H1 (cell line): ENCODE data around the gene STK16. TPM values are rescaled to one million over a fixed set of nuclear protein-coding genes. Genes with fewer than 3 reads are reported as not detected.

ENCODE experiments used
- CTCF ChIA-PET: fragments of 300-600 bp; sonication (Branson Sonifier 250); formaldehyde crosslinking; loops from one replicate; lab custom pipeline; 2021; ENCODE audit not compliant: partially characterized antibody; lab: Charles Lee
- POLR2A ChIA-PET: fragments of 300-600 bp; sonication (Branson Sonifier 250); formaldehyde crosslinking; loops from one replicate; lab custom pipeline; 2021; ENCODE audit warnings: inconsistent platforms; ENCODE audit not compliant: partially characterized antibody; lab: Charles Lee
- DNase-seq, 2 experiments: peaks; one replicate each; pipeline versions ENCODE4 v3.0.0 to v3.0.0-alpha.2; 2010 to 2022; ENCODE audit warnings: low spot score in 2 of 2, low read depth in 1 of 2, mixed read lengths in 1 of 2
- FAIRE-seq: peaks from 2 replicates; lab custom pipeline; 2011; peaks lifted over from hg19 to GRCh38; lab: Jason Lieb, UNC
- H2AFZ ChIP-seq: 2 replicates; pipeline ENCODE4 v1.8.1; 2012; ENCODE audit warnings: low read length, inconsistent platforms
- H2AK5ac ChIP-seq: 2 replicates; pipeline ENCODE4 v1.6.1; 2013; ENCODE audit warnings: low read depth, low read length
- H2BK120ac ChIP-seq: replicated peaks from 2 replicates; pipeline ENCODE3; 2013; ENCODE audit warnings: low read depth, low read length, inconsistent platforms
- H2BK12ac ChIP-seq: 2 replicates; pipeline ENCODE4 v1.6.1; 2013; ENCODE audit warnings: low read depth, low read length
- H2BK15ac ChIP-seq: 2 replicates; pipeline ENCODE4 v1.6.1; 2013; ENCODE audit warnings: low read length
- H2BK20ac ChIP-seq: 2 replicates; pipeline ENCODE4 v1.6.1; 2013; ENCODE audit warnings: low read length
- H2BK5ac ChIP-seq: 2 replicates; pipeline ENCODE4 v1.6.1; 2013; ENCODE audit warnings: low read depth, low read length
- H3K14ac ChIP-seq: 2 replicates; pipeline ENCODE4 v1.6.1; 2013; ENCODE audit warnings: inconsistent platforms; ENCODE audit not compliant: insufficient read length
- H3K18ac ChIP-seq: 2 replicates; pipeline ENCODE4 v1.6.1; 2013; ENCODE audit warnings: low read length; ENCODE audit errors: extremely low read depth
- H3K23ac ChIP-seq: 2 replicates; pipeline ENCODE4 v1.6.1; 2013; ENCODE audit warnings: inconsistent platforms; ENCODE audit not compliant: insufficient read length
- H3K23me2 ChIP-seq: 2 replicates; pipeline ENCODE4 v1.6.1; 2013; ENCODE audit warnings: low read depth, low read length
- H3K27ac ChIP-seq: 2 replicates; pipeline ENCODE4 v1.6.1; 2011; ENCODE audit warnings: low read depth, low read length, inconsistent platforms
- H3K27me3 ChIP-seq, 4 experiments: replicated peaks in 1 of 4; 1 replicate in 1 of 4; 2 replicates in 3 of 4; pipeline versions ENCODE4 v1.6.1 to v1.8.1; 2011 to 2013; ENCODE audit warnings: low read length in 3 of 4, mild to moderate bottlenecking in 3 of 4, inconsistent platforms in 2 of 4, mixed read lengths in 2 of 4, moderate library complexity in 1 of 4; ENCODE audit not compliant: control insufficient read depth in 3 of 4, insufficient read depth in 3 of 4; ENCODE audit errors: extremely low read depth in 1 of 4
- H3K36me3 ChIP-seq, 4 experiments: 2 replicates each; pipeline versions ENCODE4 v1.6.1 to v1.8.1; 2011 to 2013; ENCODE audit warnings: mild to moderate bottlenecking in 4 of 4, low read length in 3 of 4, moderate library complexity in 2 of 4, control low read depth in 1 of 4, inconsistent platforms in 1 of 4; ENCODE audit not compliant: insufficient read depth in 4 of 4, control insufficient read depth in 2 of 4
- H3K4ac ChIP-seq: replicated peaks from 2 replicates; pipeline ENCODE3; 2013; ENCODE audit warnings: low read length, low read depth, mixed read lengths, inconsistent platforms; ENCODE audit not compliant: insufficient read length
- H3K4me1 ChIP-seq, 4 experiments: replicated peaks in 1 of 4; 1 replicate in 1 of 4; 2 replicates in 3 of 4; pipeline versions ENCODE4 v1.6.1 to v1.8.1; 2011 to 2013; ENCODE audit warnings: low read length in 3 of 4, inconsistent platforms in 2 of 4, mixed read lengths in 1 of 4; ENCODE audit not compliant: insufficient read depth in 4 of 4, control insufficient read depth in 3 of 4
- H3K4me2 ChIP-seq, 2 experiments: 2 replicates each; pipeline versions ENCODE4 v1.6.1 to v1.8.1; 2011 to 2013; ENCODE audit warnings: low read depth in 2 of 2, low read length in 2 of 2, control low read depth in 1 of 2, inconsistent platforms in 1 of 2, mild to moderate bottlenecking in 1 of 2; ENCODE audit not compliant: insufficient read depth in 1 of 2
- H3K4me3 ChIP-seq, 4 experiments: fragments of 200-600, 300-600 bp in 1 of 4; sonication (generic), shearing (Covaris generic), sonication (Bioruptor Twin) in 1 of 4; 2 replicates each; pipeline versions ENCODE4 v1.5.1 to v1.8.1; 2011 to 2016; ENCODE audit warnings: low read length in 4 of 4, low read depth in 3 of 4, control low read depth in 2 of 4, inconsistent platforms in 2 of 4, mild to moderate bottlenecking in 2 of 4, mixed read lengths in 1 of 4, moderate library complexity in 1 of 4; ENCODE audit not compliant: insufficient read depth in 2 of 4; ENCODE audit errors: extremely low read depth in 1 of 4
- H3K56ac ChIP-seq: replicated peaks from 2 replicates; pipeline ENCODE3; 2013; ENCODE audit warnings: low read depth, mild to moderate bottlenecking, mixed read lengths, low read length, inconsistent platforms; ENCODE audit not compliant: insufficient read length
- H3K79me1 ChIP-seq: 2 replicates; pipeline ENCODE4 v1.6.1; 2013; ENCODE audit warnings: low read depth, low read length, control low read depth
- H3K79me2 ChIP-seq, 2 experiments: 2 replicates each; pipeline versions ENCODE4 v1.6.1 to v1.8.1; 2012 to 2013; ENCODE audit warnings: low read length in 2 of 2, mild to moderate bottlenecking in 2 of 2, inconsistent platforms in 1 of 2; ENCODE audit not compliant: insufficient read depth in 2 of 2, control insufficient read depth in 1 of 2
- H3K9ac ChIP-seq, 4 experiments: replicated peaks in 1 of 4; 1 replicate in 1 of 4; 2 replicates in 3 of 4; pipeline versions ENCODE4 v1.6.1 to v1.8.1; 2011 to 2013; ENCODE audit warnings: low read depth in 3 of 4, low read length in 3 of 4, control low read depth in 2 of 4, mild to moderate bottlenecking in 2 of 4, moderate library complexity in 2 of 4, inconsistent platforms in 1 of 4; ENCODE audit errors: extremely low read depth in 1 of 4
- H3K9me3 ChIP-seq, 2 experiments: 2 replicates each; pipeline versions ENCODE4 v1.6.1 to v1.8.1; 2012 to 2013; ENCODE audit warnings: mild to moderate bottlenecking in 2 of 2, moderate library complexity in 2 of 2, control low read depth in 1 of 2, inconsistent platforms in 1 of 2, low read depth in 1 of 2, low read length in 1 of 2, mixed read lengths in 1 of 2; ENCODE audit not compliant: insufficient read depth in 2 of 2
- H4K20me1 ChIP-seq, 2 experiments: replicated peaks in 1 of 2; 2 replicates each; pipeline versions ENCODE3 to v1.8.1; 2011 to 2013; ENCODE audit warnings: inconsistent platforms in 2 of 2, low read length in 2 of 2, mild to moderate bottlenecking in 1 of 2; ENCODE audit not compliant: insufficient read depth in 2 of 2, control insufficient read depth in 1 of 2
- H4K5ac ChIP-seq: 2 replicates; pipeline ENCODE4 v1.6.1; 2013; ENCODE audit warnings: low read length, low read depth, mixed read lengths, inconsistent platforms; ENCODE audit not compliant: insufficient read length
- H4K8ac ChIP-seq: 2 replicates; pipeline ENCODE4 v1.8.0; 2013; ENCODE audit warnings: mild to moderate bottlenecking, moderate library complexity, low read length, inconsistent platforms; ENCODE audit not compliant: insufficient read depth; ENCODE audit errors: extremely low read depth
- H4K91ac ChIP-seq: replicated peaks from 2 replicates; pipeline ENCODE3; 2013; ENCODE audit warnings: low read length, mixed read lengths, inconsistent platforms; ENCODE audit not compliant: insufficient read length
- POLR2AphosphoS5 ChIP-seq: IDR thresholded peaks from 2 replicates; pipeline ENCODE4 v1.6.1; 2011; ENCODE audit warnings: low read depth, low read length
- TBP ChIP-seq: IDR thresholded peaks from 2 replicates; pipeline ENCODE4 v1.6.1; 2011; ENCODE audit warnings: low read depth, low read length, improper control_type of control experiment
- WGBS, 2 experiments: shearing (Covaris generic) in 1 of 2; methylation state at CpG; one replicate each; pipeline versions ENCODE4 v1.1.6 to v1.1.7; 2013 to 2015; ENCODE audit warnings: low lambda C conversion rate in 2 of 2, mixed read lengths in 2 of 2, inconsistent platforms in 1 of 2, low coverage in 1 of 2, missing lambda C conversion rate in 1 of 2; ENCODE audit not compliant: insufficient replicate concordance in 2 of 2, insufficient coverage in 1 of 2, insufficient read length in 1 of 2; ENCODE audit errors: extremely low coverage in 1 of 2, missing lambda C conversion rate in 1 of 2; 5-methylcytosine and 5-hydroxymethylcytosine counted together
- polyA plus RNA-seq, 7 experiments: library from polyadenylated mRNA; depleted of rRNA in 3 of 7; stranded (reverse) in 5 of 7; unstranded in 2 of 7; fragments of >200 nt in 5 of 7; fragments of 200-250 nt in 2 of 7; gene quantifications; 1 replicate in 5 of 7; 2 replicates in 1 of 7; 4 replicates in 1 of 7; pipeline versions ENCODE4 v1.2.1 to v1.2.3, GENCODE V29; 2011 to 2013; ENCODE audit warnings: missing spikeins in 2 of 7, mixed read lengths in 2 of 7
- total RNA-seq: library from RNA; stranded (reverse); fragmentation: NEBNext Ultra II Directional; extraction: Animal tissue kit (Norgen Biotek cat#: 25700); gene quantifications from 2 replicates; pipeline ENCODE4 v1.2.1, GENCODE V29; 2021

Gene STK16
- total and polyA plus RNA-seq, 2 of the 8 experiments (the other 6 are each of a cell fraction or from before 2014, with no cell fraction given): 21.3 to 51.4 TPM

- no peak overlapping the region for H3K14ac ChIP-seq
- no peak overlapping the region for H3K4me3 ChIP-seq
- H3K4me2 ChIP-seq: 0 out of 4 replicates have a peak overlapping the region, but pooled peaks of 1 of the 2 experiments have one; percentile 20
- 79% methylated on average over 2 of the region's 2 CpGs; no CpG with 5 or more reads in 1 of the 2 experiments for WGBS, 2 experiments
- ChIA-PET CTCF (interaction anchor here (0.6 to 6.6 kb wide), 18 partner anchors 8 to 243 kb away, joined by 3 to 118 read pairs (median 4); partner anchors contain the start of genes DNAJB2 and ZFAND2B), POLR2A (interaction anchor here (0.7 to 14.9 kb wide), 12 partner anchors 10 to 269 kb away, joined by 3 to 190 read pairs (median 4); partner anchors contain the start of genes ABCB6, ANKZF1, ATG9A and DNAJB2)
- peaks cover 0 to 9% (median 5%) of the 10 kb centered on the region in 4 experiments; a peak in 5 of 8 replicates for H3K36me3 ChIP-seq
- H2AK5ac ChIP-seq: no peak overlapping the region
- no peak overlapping the region for H3K56ac ChIP-seq
- FAIRE-seq: no peak
- no peaks in the 10 kb centered on the region for H3K9me3 ChIP-seq
- no peak overlapping the region for H2BK20ac ChIP-seq
- H3K4me1 ChIP-seq: peaks cover 5 to 14% (median 12%) of the 10 kb centered on the region in 4 experiments
- H4K20me1 ChIP-seq: no peaks in the 10 kb centered on the region
- no peak overlapping the region for H3K4ac ChIP-seq
- no peak overlapping the region for H2AFZ ChIP-seq
- peaks cover 8% of the 10 kb centered on the region; the same call in 1 of the 2 replicates for H3K79me1 ChIP-seq
- no peak overlapping the region for H4K91ac ChIP-seq
- no peak overlapping the region for H4K8ac ChIP-seq
- no peak overlapping the region for H2BK12ac ChIP-seq
- TF ChIP-seq POLR2AphosphoS5 (0 out of 2 replicates have a peak, but pooled peaks have one; percentile 16), TBP (no peak)
- no peak overlapping the region for H3K9ac ChIP-seq
- peaks cover 0 to 20% (median 11%) of the 10 kb centered on the region in 4 experiments; a peak in 5 of 7 replicates for H3K27me3 ChIP-seq
- H2BK5ac ChIP-seq: no peak overlapping the region
- H3K18ac ChIP-seq: no peak overlapping the region
- H3K23ac ChIP-seq: no peak overlapping the region
- no peak overlapping the region for H3K27ac ChIP-seq
- H2BK15ac ChIP-seq: no peak overlapping the region
- H4K5ac ChIP-seq: no peak overlapping the region
- peaks cover 20% of the 10 kb centered on the region for H3K23me2 ChIP-seq
- no peak for DNase-seq
- H3K79me2 ChIP-seq: peaks cover 0 to 5% of the 10 kb centered on the region in 2 experiments; a peak in 1 of 4 replicates
- H2BK120ac ChIP-seq: no peak overlapping the region
Measured at GRCh38 chr2:219248845-219249202, 3.5 kb downstream of the STK16 start.
